Parathyroid adenoma (tissue), 2 donors: ENCODE results near the gene SOX9.

ENCODE experiments used
- H2AFZ ChIP-seq: fragments of 300-600 bp; sonication (generic); one replicate; pipeline ENCODE4 v1.7.0; 2017; ENCODE audit warnings: antibody characterized with exemption, mild to moderate bottlenecking
- H3K27ac ChIP-seq: fragments of 300-600 bp; sonication (generic); one replicate; pipeline ENCODE4 v1.7.0; 2017
- H3K27me3 ChIP-seq: fragments of 300-600 bp; sonication (generic); one replicate; pipeline ENCODE4 v1.7.0; 2017; ENCODE audit warnings: low read length; ENCODE audit not compliant: control insufficient read depth, insufficient read depth
- H3K36me3 ChIP-seq: fragments of 300-600 bp; sonication (generic); one replicate; pipeline ENCODE4 v1.7.0; 2017; ENCODE audit warnings: low read length; ENCODE audit not compliant: control insufficient read depth, insufficient read depth
- H3K4me1 ChIP-seq: fragments of 300-600 bp; sonication (generic); one replicate; pipeline ENCODE4 v1.7.0; 2017; ENCODE audit warnings: control low read depth
- H3K4me2 ChIP-seq: fragments of 300-600 bp; sonication (generic); one replicate; pipeline ENCODE4 v1.7.0; 2017; ENCODE audit warnings: low read length
- H3K4me3 ChIP-seq: fragments of 300-600 bp; sonication (generic); one replicate; pipeline ENCODE4 v1.7.0; 2017; ENCODE audit warnings: low read depth, low read length
- H3K79me2 ChIP-seq: fragments of 300-600 bp; sonication (generic); one replicate; pipeline ENCODE4 v1.7.0; 2017; ENCODE audit warnings: control low read depth
- H3K9ac ChIP-seq: fragments of 300-600 bp; sonication (generic); one replicate; pipeline ENCODE4 v1.7.0; 2017; ENCODE audit warnings: mild to moderate bottlenecking
- H3K9me3 ChIP-seq: fragments of 300-600 bp; sonication (generic); one replicate; pipeline ENCODE4 v1.7.0; 2017; ENCODE audit warnings: low read length; ENCODE audit not compliant: control insufficient read depth
- TF ChIP-seq, protein P1 (sequence below): fragments of 300-600 bp; sonication (generic); IDR thresholded peaks from one replicate; pipeline ENCODE4 v1.7.0; 2017; ENCODE audit warnings: antibody characterized with exemption, mild to moderate bottlenecking
- donor health status: primary hyperparathyroidism.

SOX9 gene

GRCh38 chr17:72077326-72077960, 43.4 kb upstream of the SOX9 start:
- TF ChIP-seq, protein P1, sequence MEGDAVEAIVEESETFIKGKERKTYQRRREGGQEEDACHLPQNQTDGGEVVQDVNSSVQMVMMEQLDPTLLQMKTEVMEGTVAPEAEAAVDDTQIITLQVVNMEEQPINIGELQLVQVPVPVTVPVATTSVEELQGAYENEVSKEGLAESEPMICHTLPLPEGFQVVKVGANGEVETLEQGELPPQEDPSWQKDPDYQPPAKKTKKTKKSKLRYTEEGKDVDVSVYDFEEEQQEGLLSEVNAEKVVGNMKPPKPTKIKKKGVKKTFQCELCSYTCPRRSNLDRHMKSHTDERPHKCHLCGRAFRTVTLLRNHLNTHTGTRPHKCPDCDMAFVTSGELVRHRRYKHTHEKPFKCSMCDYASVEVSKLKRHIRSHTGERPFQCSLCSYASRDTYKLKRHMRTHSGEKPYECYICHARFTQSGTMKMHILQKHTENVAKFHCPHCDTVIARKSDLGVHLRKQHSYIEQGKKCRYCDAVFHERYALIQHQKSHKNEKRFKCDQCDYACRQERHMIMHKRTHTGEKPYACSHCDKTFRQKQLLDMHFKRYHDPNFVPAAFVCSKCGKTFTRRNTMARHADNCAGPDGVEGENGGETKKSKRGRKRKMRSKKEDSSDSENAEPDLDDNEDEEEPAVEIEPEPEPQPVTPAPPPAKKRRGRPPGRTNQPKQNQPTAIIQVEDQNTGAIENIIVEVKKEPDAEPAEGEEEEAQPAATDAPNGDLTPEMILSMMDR = no peak
- no peaks in the 10 kb centered on the region for H3K4me1 ChIP-seq

DNA sequence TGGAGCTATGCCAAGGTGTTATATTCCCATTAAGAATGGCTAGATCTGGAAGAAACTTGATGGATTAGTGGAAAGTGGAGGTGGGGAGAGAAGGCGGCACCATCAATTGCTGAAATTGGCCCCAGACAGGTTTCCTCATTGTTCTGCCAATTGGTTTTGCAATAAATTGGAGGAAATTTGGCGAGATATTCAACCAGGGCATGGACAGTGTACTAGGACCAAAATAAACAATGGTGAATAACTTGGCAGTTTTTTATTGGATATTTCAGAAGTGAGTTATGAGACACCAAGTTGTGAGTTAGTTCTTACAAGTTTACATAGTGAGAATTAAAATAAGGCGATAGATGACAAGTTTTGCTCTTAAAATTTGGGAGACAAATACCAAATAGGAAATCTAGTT, 41.1 kb upstream of the SOX9 start:
- no peak overlapping the region for H2AFZ ChIP-seq
- H3K4me1 ChIP-seq = no peaks in the 10 kb centered on the region
- H3K27me3 ChIP-seq = no peaks in the 10 kb centered on the region
- no peak overlapping the region for H3K4me2 ChIP-seq
- no peak overlapping the region for H3K27ac ChIP-seq
- H3K9ac ChIP-seq = no peak overlapping the region
- H3K36me3 ChIP-seq = no peaks in the 10 kb centered on the region
- H3K4me3 ChIP-seq = no peak overlapping the region
- TF ChIP-seq, protein P1 = no peak
- H3K9me3 ChIP-seq = no peaks in the 10 kb centered on the region
- no peaks in the 10 kb centered on the region for H3K79me2 ChIP-seq

More at GRCh38 chr17:72077326-72077960, 43.4 kb upstream of the SOX9 start:
- H3K9me3 ChIP-seq = no peaks in the 10 kb centered on the region
- H3K27me3 ChIP-seq = no peaks in the 10 kb centered on the region
- H3K4me2 ChIP-seq = no peak overlapping the region
- no peaks in the 10 kb centered on the region for H3K36me3 ChIP-seq
- H3K4me3 ChIP-seq = no peak overlapping the region
- no peak overlapping the region for H3K27ac ChIP-seq
- H3K79me2 ChIP-seq = no peaks in the 10 kb centered on the region
- H3K9ac ChIP-seq = no peak overlapping the region
- no peak overlapping the region for H2AFZ ChIP-seq

DNA sequence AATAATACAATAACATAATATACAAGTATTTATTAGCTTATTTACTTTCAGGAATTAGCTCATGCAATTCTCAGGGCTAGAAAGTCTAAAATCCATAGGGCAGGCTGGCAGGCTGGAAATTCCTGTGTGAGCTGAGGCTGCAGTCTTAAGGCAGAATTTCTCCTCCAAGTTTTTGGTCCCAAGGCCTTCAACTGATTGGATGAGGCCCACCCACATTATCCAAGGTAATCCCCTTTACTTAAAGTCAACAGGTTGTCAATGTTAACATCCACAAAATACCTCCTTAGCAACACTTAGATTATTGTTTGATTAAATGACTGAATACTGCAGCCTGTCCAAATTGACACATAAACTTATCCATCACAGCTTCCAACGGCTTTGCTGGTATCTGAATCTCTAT, 32.9 kb upstream of the SOX9 start:
- H3K27me3 ChIP-seq = peaks cover 3% of the 10 kb centered on the region
- H3K9me3 ChIP-seq = no peaks in the 10 kb centered on the region
- no peak overlapping the region for H3K27ac ChIP-seq
- TF ChIP-seq, protein P1 = no peak
- no peak overlapping the region for H3K4me3 ChIP-seq
- H3K4me2 ChIP-seq = no peak overlapping the region
- H3K9ac ChIP-seq = no peak overlapping the region
- H3K36me3 ChIP-seq = no peaks in the 10 kb centered on the region
- no peak overlapping the region for H2AFZ ChIP-seq
- H3K4me1 ChIP-seq = no peaks in the 10 kb centered on the region
- no peaks in the 10 kb centered on the region for H3K79me2 ChIP-seq

DNA sequence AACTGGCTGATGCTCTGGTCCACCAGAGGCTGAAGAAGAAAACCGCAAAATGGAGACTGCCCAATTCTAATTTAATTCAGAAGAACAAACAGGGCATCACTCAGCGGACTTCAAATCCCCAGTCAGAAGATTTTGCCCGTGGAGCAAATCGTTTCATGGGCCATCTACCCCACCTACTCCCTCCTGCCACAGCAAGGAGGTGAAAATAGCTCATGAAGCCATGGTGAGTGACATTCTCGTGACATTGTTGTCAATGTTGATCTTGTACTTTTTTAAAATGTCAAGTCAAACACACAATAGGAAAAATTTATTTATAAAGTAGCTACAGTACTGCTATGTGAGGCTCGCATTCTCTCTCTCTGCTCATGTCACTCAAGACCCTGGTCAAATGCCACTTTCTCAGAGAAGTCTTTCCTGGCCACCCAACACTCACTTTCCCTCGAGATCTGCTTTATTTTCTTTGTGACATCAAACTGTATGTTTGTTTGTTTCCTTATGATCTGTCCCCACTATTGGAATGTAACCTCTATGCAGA, 31.3 kb upstream of the SOX9 start:
- no peaks in the 10 kb centered on the region for H3K36me3 ChIP-seq
- no peak overlapping the region for H3K27ac ChIP-seq
- H3K9ac ChIP-seq = no peak overlapping the region
- H2AFZ ChIP-seq = no peak overlapping the region
- H3K79me2 ChIP-seq = no peaks in the 10 kb centered on the region
- no peaks in the 10 kb centered on the region for H3K9me3 ChIP-seq
- H3K27me3 ChIP-seq = peaks cover 3% of the 10 kb centered on the region
- H3K4me1 ChIP-seq = no peaks in the 10 kb centered on the region
- TF ChIP-seq, protein P1 = no peak
- no peak overlapping the region for H3K4me3 ChIP-seq
- no peak overlapping the region for H3K4me2 ChIP-seq

GRCh38 chr17:72090108-72090507, 30.7 kb upstream of the SOX9 start:
- H3K27me3 ChIP-seq = peaks cover 3% of the 10 kb centered on the region
- no peak overlapping the region for H3K9ac ChIP-seq
- TF ChIP-seq, protein P1 = no peak
- H3K4me1 ChIP-seq = no peaks in the 10 kb centered on the region
- no peak overlapping the region for H2AFZ ChIP-seq
- no peaks in the 10 kb centered on the region for H3K9me3 ChIP-seq
- H3K27ac ChIP-seq = no peak overlapping the region
- no peak overlapping the region for H3K4me3 ChIP-seq
- H3K4me2 ChIP-seq = no peak overlapping the region
- H3K36me3 ChIP-seq = no peaks in the 10 kb centered on the region
- no peaks in the 10 kb centered on the region for H3K79me2 ChIP-seq
